ENCODE data around the gene TTLL7. TPM values are rescaled to one million over a fixed set of nuclear protein-coding genes. Genes with fewer than 3 reads are reported as not detected.

The TTLL7 gene
- total and polyA plus RNA-seq, 9 of the 15 experiments (the other 6 are each of a cell fraction or from before 2014, with no cell fraction given), result 0.63 to 2.6 (median 1.7) TPM

- TF ChIP-seq, protein P1, sequence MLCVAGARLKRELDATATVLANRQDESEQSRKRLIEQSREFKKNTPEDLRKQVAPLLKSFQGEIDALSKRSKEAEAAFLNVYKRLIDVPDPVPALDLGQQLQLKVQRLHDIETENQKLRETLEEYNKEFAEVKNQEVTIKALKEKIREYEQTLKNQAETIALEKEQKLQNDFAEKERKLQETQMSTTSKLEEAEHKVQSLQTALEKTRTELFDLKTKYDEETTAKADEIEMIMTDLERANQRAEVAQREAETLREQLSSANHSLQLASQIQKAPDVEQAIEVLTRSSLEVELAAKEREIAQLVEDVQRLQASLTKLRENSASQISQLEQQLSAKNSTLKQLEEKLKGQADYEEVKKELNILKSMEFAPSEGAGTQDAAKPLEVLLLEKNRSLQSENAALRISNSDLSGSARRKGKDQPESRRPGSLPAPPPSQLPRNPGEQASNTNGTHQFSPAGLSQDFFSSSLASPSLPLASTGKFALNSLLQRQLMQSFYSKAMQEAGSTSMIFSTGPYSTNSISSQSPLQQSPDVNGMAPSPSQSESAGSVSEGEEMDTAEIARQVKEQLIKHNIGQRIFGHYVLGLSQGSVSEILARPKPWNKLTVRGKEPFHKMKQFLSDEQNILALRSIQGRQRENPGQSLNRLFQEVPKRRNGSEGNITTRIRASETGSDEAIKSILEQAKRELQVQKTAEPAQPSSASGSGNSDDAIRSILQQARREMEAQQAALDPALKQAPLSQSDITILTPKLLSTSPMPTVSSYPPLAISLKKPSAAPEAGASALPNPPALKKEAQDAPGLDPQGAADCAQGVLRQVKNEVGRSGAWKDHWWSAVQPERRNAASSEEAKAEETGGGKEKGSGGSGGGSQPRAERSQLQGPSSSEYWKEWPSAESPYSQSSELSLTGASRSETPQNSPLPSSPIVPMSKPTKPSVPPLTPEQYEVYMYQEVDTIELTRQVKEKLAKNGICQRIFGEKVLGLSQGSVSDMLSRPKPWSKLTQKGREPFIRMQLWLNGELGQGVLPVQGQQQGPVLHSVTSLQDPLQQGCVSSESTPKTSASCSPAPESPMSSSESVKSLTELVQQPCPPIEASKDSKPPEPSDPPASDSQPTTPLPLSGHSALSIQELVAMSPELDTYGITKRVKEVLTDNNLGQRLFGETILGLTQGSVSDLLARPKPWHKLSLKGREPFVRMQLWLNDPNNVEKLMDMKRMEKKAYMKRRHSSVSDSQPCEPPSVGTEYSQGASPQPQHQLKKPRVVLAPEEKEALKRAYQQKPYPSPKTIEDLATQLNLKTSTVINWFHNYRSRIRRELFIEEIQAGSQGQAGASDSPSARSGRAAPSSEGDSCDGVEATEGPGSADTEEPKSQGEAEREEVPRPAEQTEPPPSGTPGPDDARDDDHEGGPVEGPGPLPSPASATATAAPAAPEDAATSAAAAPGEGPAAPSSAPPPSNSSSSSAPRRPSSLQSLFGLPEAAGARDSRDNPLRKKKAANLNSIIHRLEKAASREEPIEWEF (CRISPR knock-in tag; IDR thresholded peaks at IDR 0.05), result no peak
Measured at GRCh38 chr1:83996621-83997020, 2.3 kb downstream of the TTLL7 start (continued).

GRCh38 chr1:83996191-83996590 lies 2.7 kb downstream of the TTLL7 start:
- Histone ChIP-seq H3K36me3 (ENCODE audit: control insufficient read depth, insufficient read depth, low read length) (no peaks in the 10 kb centered on the region), H3K9ac (ENCODE audit: insufficient read depth in 1 of 2, low read depth in 2 of 2, low read length in 2 of 2) (no peak overlapping the region), H2AFZ (ENCODE audit: low read depth, low read length) (no peak overlapping the region), H3K9me3 (replicated peaks; ENCODE audit: control insufficient read depth, insufficient read depth, low read depth, low read length) (no peaks in the 10 kb centered on the region), H3K79me2 (ENCODE audit: control insufficient read depth, insufficient read depth, low read length) (no peaks in the 10 kb centered on the region), H3K4me1 (replicated peaks in 1 of 2; ENCODE audit: control insufficient read depth in 2 of 2, insufficient read depth in 2 of 2, low read length in 2 of 2) (peaks cover 3 to 11% of the 10 kb centered on the region in 2 experiments; a peak in 2 of 5 replicates), H3K4me3 (no peak overlapping the region), H3K4me2 (ENCODE audit: insufficient read depth, low read length) (no peak overlapping the region), H4K20me1 (replicated peaks; ENCODE audit: control insufficient read depth, insufficient read depth, low read length) (no peaks in the 10 kb centered on the region), H3K27me3 (ENCODE audit: control insufficient read depth in 2 of 2, insufficient read depth in 2 of 2, low read length in 2 of 2) (no peaks in the 10 kb centered on the region; a peak in 1 of 5 replicates), H3K9me1 (ENCODE audit: control insufficient read depth, insufficient read depth, low read length) (no peaks in the 10 kb centered on the region), H3K27ac (ENCODE audit: extremely low read depth, low read depth, low read length) (no peak overlapping the region)
- BruUV-seq (replicated peaks), result no TSS peak
- ChIA-PET CTCF (ENCODE audit: low intra/inter-chr PET ratio) (no interaction called here), POLR2A (no interaction called here)
- in situ Hi-C loops (cut with MboI) (no loop called here), intact Hi-C loops (cut with micrococcal nuclease) (loop anchor here (5.0 kb wide), 1 partner anchor 126 kb away; no protein-coding TSS in a partner anchor)
- WGBS (ENCODE audit: insufficient coverage, low coverage, missing lambda C conversion rate), result 10% methylated on average over 2 of the region's 2 CpGs
- FAIRE-seq, result no peak
- ATAC-seq, result no peak
- no peak for DNase-seq (ENCODE audit: extremely low read depth in 1 of 4, low spot score in 3 of 4)
- TF ChIP-seq ZNF280A (IDR thresholded peaks at IDR 0.05; ENCODE audit: low read depth, partially characterized antibody) (no peak), HCFC1 (IDR thresholded peaks at IDR 0.05; ENCODE audit: low read depth, low read length) (no peak), HLTF (IDR thresholded peaks at IDR 0.05) (no peak), MCM2 (IDR thresholded peaks at IDR 0.05; ENCODE audit: low read depth) (no peak), SMARCB1 (IDR thresholded peaks at IDR 0.05; ENCODE audit: insufficient read length, low read depth) (no peak), NFXL1 (CRISPR knock-in tag; IDR thresholded peaks at IDR 0.05) (no peak)
- TF ChIP-seq, protein P2, sequence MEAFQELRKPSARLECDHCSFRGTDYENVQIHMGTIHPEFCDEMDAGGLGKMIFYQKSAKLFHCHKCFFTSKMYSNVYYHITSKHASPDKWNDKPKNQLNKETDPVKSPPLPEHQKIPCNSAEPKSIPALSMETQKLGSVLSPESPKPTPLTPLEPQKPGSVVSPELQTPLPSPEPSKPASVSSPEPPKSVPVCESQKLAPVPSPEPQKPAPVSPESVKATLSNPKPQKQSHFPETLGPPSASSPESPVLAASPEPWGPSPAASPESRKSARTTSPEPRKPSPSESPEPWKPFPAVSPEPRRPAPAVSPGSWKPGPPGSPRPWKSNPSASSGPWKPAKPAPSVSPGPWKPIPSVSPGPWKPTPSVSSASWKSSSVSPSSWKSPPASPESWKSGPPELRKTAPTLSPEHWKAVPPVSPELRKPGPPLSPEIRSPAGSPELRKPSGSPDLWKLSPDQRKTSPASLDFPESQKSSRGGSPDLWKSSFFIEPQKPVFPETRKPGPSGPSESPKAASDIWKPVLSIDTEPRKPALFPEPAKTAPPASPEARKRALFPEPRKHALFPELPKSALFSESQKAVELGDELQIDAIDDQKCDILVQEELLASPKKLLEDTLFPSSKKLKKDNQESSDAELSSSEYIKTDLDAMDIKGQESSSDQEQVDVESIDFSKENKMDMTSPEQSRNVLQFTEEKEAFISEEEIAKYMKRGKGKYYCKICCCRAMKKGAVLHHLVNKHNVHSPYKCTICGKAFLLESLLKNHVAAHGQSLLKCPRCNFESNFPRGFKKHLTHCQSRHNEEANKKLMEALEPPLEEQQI (IDR thresholded peaks at IDR 0.05), result no peak
